K562 (cell line): ENCODE data around the gene SLC34A1. TPM values are rescaled to one million over a fixed set of nuclear protein-coding genes. Genes with fewer than 3 reads are reported as not detected.

Experiments used
- BDP1 ChIP-seq: IDR thresholded peaks from 3 replicates; pipeline ENCODE4 v1.6.1; 2011; ENCODE audit not compliant: insufficient read length, insufficient read depth
- ELK3 ChIP-seq: fragments of 450-650 bp; formaldehyde crosslinking; IDR thresholded peaks from 2 replicates; pipeline ENCODE4 v1.4.0; 2020; ENCODE audit warnings: mild to moderate bottlenecking
- HDAC1 ChIP-seq, 2 experiments: fragments of 450-650 bp; IDR thresholded peaks; 2 replicates each; pipeline ENCODE4 v1.6.1; 2016 to 2017; ENCODE audit warnings: inconsistent platforms in 1 of 2, mild to moderate bottlenecking in 1 of 2, moderate library complexity in 1 of 2
- HOXB6 ChIP-seq: fragments of 250-450 bp; sonication (Bioruptor Pico); IDR thresholded peaks from 2 replicates; pipeline ENCODE4 v1.5.1; 2022; ENCODE audit warnings: mild to moderate bottlenecking, borderline replicate concordance
- KDM5B ChIP-seq: fragments of 200-600 bp; sonication (generic); IDR thresholded peaks from 2 replicates; pipeline ENCODE4 v1.6.1; 2012; ENCODE audit warnings: low read depth, mild to moderate bottlenecking, moderate library complexity, low read length, control low read depth, inconsistent platforms; ENCODE audit not compliant: insufficient replicate concordance
- MTA1 ChIP-seq: fragments of 450-650 bp; IDR thresholded peaks from 2 replicates; pipeline ENCODE4 v1.6.1; 2017; ENCODE audit warnings: borderline replicate concordance
- NCOA6 ChIP-seq: fragments of 450-650 bp; IDR thresholded peaks from 2 replicates; pipeline ENCODE4 v1.6.1; 2017; ENCODE audit warnings: mild to moderate bottlenecking
- RBM14 ChIP-seq: fragments of 200-400 bp; formaldehyde crosslinking; IDR thresholded peaks from 2 replicates; pipeline ENCODE4 v1.6.1; 2018; ENCODE audit warnings: low read depth, mild to moderate bottlenecking, low read length, moderate library complexity, borderline replicate concordance; ENCODE audit not compliant: insufficient read depth
- RBM17 ChIP-seq: fragments of 200-400 bp; formaldehyde crosslinking; IDR thresholded peaks from 2 replicates; pipeline ENCODE4 v1.6.1; 2017; ENCODE audit warnings: low read depth, mild to moderate bottlenecking, low read length, borderline replicate concordance
- RBM34 ChIP-seq: fragments of 200-400 bp; formaldehyde crosslinking; IDR thresholded peaks from 2 replicates; pipeline ENCODE4 v1.6.1; 2018; ENCODE audit warnings: low read length, borderline replicate concordance; ENCODE audit not compliant: insufficient read depth
- SIN3A ChIP-seq, 2 experiments: fragments of 150-350 bp in 1 of 2; IDR thresholded peaks; 2 replicates each; pipeline ENCODE4 v1.6.1; 2011 to 2016; ENCODE audit warnings: borderline replicate concordance in 2 of 2, low read depth in 2 of 2, low read length in 2 of 2, mild to moderate bottlenecking in 2 of 2, moderate library complexity in 2 of 2; ENCODE audit not compliant: control insufficient read depth in 1 of 2
- SMC3 ChIP-seq: conservative IDR thresholded peaks from 2 replicates; pipeline ENCODE4 v1.6.1; 2011; ENCODE audit warnings: low read depth, low read length, improper control_type of control experiment; ENCODE audit not compliant: insufficient read depth
- SRSF3 ChIP-seq: fragments of 200-400 bp; formaldehyde crosslinking; IDR thresholded peaks from 2 replicates; pipeline ENCODE4 v1.6.1; 2016; ENCODE audit warnings: mild to moderate bottlenecking, low read length, moderate library complexity; ENCODE audit not compliant: insufficient read depth
- THRB ChIP-seq: fragments of 450-650 bp; formaldehyde crosslinking; conservative IDR thresholded peaks from 2 replicates; pipeline ENCODE4 v1.4.0; 2022; ENCODE audit warnings: mild to moderate bottlenecking, missing genetic modification characterization
- USF1 ChIP-seq: sonication (generic); formaldehyde crosslinking; IDR thresholded peaks from 2 replicates; pipeline ENCODE4 v1.9.0; 2022; ENCODE audit warnings: mild to moderate bottlenecking, missing genetic modification reagents
- ZFP91 ChIP-seq: sonication (generic); formaldehyde crosslinking; IDR thresholded peaks from 2 replicates; pipeline ENCODE4 v1.8.0; 2022; ENCODE audit warnings: mild to moderate bottlenecking, missing genetic modification reagents
- ZNF280A ChIP-seq: fragments of 450-650 bp; IDR thresholded peaks from 2 replicates; pipeline ENCODE4 v1.6.1; 2018; ENCODE audit warnings: mild to moderate bottlenecking, low read depth; ENCODE audit not compliant: partially characterized antibody
- ZNF707 ChIP-seq: fragments of 250-450 bp; sonication (Bioruptor Pico); conservative IDR thresholded peaks from 2 replicates; pipeline ENCODE4 v1.8.0; 2022; ENCODE audit warnings: inconsistent platforms, mild to moderate bottlenecking, moderate library complexity
- polyA plus RNA-seq, 8 experiments: library from polyadenylated mRNA; depleted of rRNA in 4 of 8; stranded (reverse) in 5 of 8; unstranded in 3 of 8; fragments of >200 nt; fragmentation: Nextera tagmentation in 2 of 8; fragmentation: Illumina TruSeq in 1 of 8; extraction: Ambion mirVana in 2 of 8; extraction: Trizol in 1 of 8; gene quantifications; 2 replicates each; pipeline versions ENCODE4 v1.2.1 to v1.2.3, GENCODE V29; 2011 to 2014; ENCODE audit warnings: inconsistent platforms in 1 of 8, missing spikeins in 1 of 8
- total RNA-seq, 7 experiments: library from RNA; depleted of rRNA in 6 of 7; stranded (reverse); fragments of >200 nt in 6 of 7; fragmentation: Illumina TruSeq in 2 of 7; extraction: Trizol in 2 of 7; gene quantifications; 2 replicates each; pipeline versions ENCODE4 v1.2.1 to v1.2.3, GENCODE V29; 2011 to 2021; ENCODE audit warnings: low replicate concordance in 1 of 7
- TF ChIP-seq, protein P1 (sequence below), 2 experiments: fragments of 450-650 bp in 1 of 2; sonication (generic) in 1 of 2; formaldehyde crosslinking; conservative IDR thresholded peaks; 2 replicates each; pipeline versions ENCODE4 v1.4.0 to v1.8.1; 2020 to 2022; ENCODE audit warnings: mild to moderate bottlenecking in 1 of 2, missing genetic modification reagents in 1 of 2

SLC34A1 gene
- total and polyA plus RNA-seq, 9 of the 15 experiments (the other 6 are each of a cell fraction or from before 2014, with no cell fraction given): not detected

GRCh38 chr5:177427211-177427822 is 43.1 kb downstream of the SLC34A1 start (continued):
- no peak; the same call in 1 of the 2 replicates for TF ChIP-seq THRB (CRISPR knock-in tag)
- no peak for TF ChIP-seq RBM34
- no peak for TF ChIP-seq SMC3
- TF ChIP-seq KDM5B: peak; percentile 20
- TF ChIP-seq MTA1: no peak
- TF ChIP-seq BDP1: no peak
- TF ChIP-seq ZNF707: no peak
- TF ChIP-seq RBM14: no peak
- no peak for TF ChIP-seq ZNF280A
- no peak for TF ChIP-seq NCOA6
- no peak for TF ChIP-seq ZFP91 (CRISPR knock-in tag)
- TF ChIP-seq SRSF3: 0 out of 2 replicates have a peak, but pooled peaks have one; percentile 15
- TF ChIP-seq USF1 (CRISPR knock-in tag): peak; percentile 62
- TF ChIP-seq ELK3 (CRISPR knock-in tag): no peak
- no peak for TF ChIP-seq RBM17
- TF ChIP-seq, protein P1, sequence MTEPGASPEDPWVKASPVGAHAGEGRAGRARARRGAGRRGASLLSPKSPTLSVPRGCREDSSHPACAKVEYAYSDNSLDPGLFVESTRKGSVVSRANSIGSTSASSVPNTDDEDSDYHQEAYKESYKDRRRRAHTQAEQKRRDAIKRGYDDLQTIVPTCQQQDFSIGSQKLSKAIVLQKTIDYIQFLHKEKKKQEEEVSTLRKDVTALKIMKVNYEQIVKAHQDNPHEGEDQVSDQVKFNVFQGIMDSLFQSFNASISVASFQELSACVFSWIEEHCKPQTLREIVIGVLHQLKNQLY (CRISPR knock-in tag; conservative IDR thresholded peaks at IDR 0.05): no peak
- peak in 1 of 2 experiments; percentile 60; a peak in 2 of 4 replicates for TF ChIP-seq HDAC1 (IDR thresholded peaks at IDR 0.05)
- TF ChIP-seq HOXB6 (CRISPR knock-in tag): no peak
- peak; percentile 13 to 84; a peak in 2 of 4 replicates for TF ChIP-seq SIN3A (IDR thresholded peaks at IDR 0.05; ENCODE audit: borderline replicate concordance in 2 of 2, control insufficient read depth in 1 of 2, low read depth in 2 of 2, low read length in 2 of 2)
